Neural crest cell (in vitro differentiated cells): Measurements from ENCODE around the gene NFATC1. TPM values are rescaled to one million over a fixed set of nuclear protein-coding genes. Genes with fewer than 3 reads are reported as not detected.
A peak's percentile ranks its signal among the peaks of the same experiment; 100 is the strongest.

ENCODE experiments used
- DNase-seq: peaks from one replicate; pipeline ENCODE4 v3.0.0; 2021; ENCODE audit warnings: low read depth, mixed read lengths, low spot score
- H3K27ac Mint-ChIP-seq: one replicate; pipeline ENCODE4 v1.8.0; 2021; ENCODE audit warnings: mild to moderate bottlenecking, mixed read lengths; ENCODE audit not compliant: unreplicated experiment
- H3K27me3 Mint-ChIP-seq: 2 replicates; pipeline ENCODE4 v1.8.0; 2021; ENCODE audit warnings: low read depth, mild to moderate bottlenecking, mixed read lengths
- H3K36me3 Mint-ChIP-seq: 2 replicates; pipeline ENCODE4 v1.8.0; 2021; ENCODE audit warnings: low read depth, mild to moderate bottlenecking, mixed read lengths
- H3K4me1 Mint-ChIP-seq: 2 replicates; pipeline ENCODE4 v1.8.0; 2021; ENCODE audit warnings: mixed read lengths
- H3K4me3 Mint-ChIP-seq: one replicate; pipeline ENCODE4 v1.8.0; 2021; ENCODE audit warnings: mild to moderate bottlenecking, mixed read lengths
- H3K9me3 Mint-ChIP-seq: 2 replicates; pipeline ENCODE4 v1.8.0; 2021; ENCODE audit warnings: mixed read lengths
- total RNA-seq: library from RNA; stranded (reverse); gene quantifications from 2 replicates; pipeline ENCODE4 v1.2.1, GENCODE V29; 2021
- TF ChIP-seq, protein P1 (sequence below): fragments of 200-600 bp; sonication (generic); conservative IDR thresholded peaks from 2 replicates; pipeline ENCODE4 v1.5.0; 2021; ENCODE audit warnings: antibody characterized with exemption, mild to moderate bottlenecking

Gene NFATC1
- total RNA-seq, 1 donor from 2014 or later: 2.4 TPM

DNA sequence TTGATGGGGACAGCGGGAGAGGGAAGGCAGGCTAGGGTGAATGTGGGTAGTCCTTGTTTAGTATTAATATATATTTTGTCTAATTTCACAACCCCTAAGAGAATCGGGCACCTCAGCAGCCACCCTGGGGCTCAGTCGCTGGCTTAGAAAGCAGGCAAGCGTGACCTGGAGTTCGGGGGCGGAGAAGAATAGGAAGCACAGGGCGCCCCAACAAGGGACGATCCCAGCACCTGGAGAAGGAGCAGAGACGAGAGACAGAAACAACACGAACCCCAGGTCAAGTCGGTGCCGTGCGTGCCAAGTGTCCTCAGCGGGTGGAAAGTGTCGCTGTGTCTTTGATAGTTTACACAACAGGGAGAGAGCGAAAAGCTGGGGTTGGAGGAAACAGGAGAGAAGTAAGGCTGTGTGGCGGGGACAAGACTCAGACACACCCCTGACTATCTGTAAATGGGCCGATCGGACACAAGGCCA is 95.4 kb downstream of the NFATC1 start:
- Mint-ChIP-seq H3K9me3 (peaks cover 2% of the 10 kb centered on the region), H3K36me3 (peaks cover 3% of the 10 kb centered on the region), H3K4me1 (peaks cover 3% of the 10 kb centered on the region), H3K27me3 (no peaks in the 10 kb centered on the region), H3K27ac (peak overlapping the region; percentile 62), H3K4me3 (no peak overlapping the region)
- TF ChIP-seq, protein P1, sequence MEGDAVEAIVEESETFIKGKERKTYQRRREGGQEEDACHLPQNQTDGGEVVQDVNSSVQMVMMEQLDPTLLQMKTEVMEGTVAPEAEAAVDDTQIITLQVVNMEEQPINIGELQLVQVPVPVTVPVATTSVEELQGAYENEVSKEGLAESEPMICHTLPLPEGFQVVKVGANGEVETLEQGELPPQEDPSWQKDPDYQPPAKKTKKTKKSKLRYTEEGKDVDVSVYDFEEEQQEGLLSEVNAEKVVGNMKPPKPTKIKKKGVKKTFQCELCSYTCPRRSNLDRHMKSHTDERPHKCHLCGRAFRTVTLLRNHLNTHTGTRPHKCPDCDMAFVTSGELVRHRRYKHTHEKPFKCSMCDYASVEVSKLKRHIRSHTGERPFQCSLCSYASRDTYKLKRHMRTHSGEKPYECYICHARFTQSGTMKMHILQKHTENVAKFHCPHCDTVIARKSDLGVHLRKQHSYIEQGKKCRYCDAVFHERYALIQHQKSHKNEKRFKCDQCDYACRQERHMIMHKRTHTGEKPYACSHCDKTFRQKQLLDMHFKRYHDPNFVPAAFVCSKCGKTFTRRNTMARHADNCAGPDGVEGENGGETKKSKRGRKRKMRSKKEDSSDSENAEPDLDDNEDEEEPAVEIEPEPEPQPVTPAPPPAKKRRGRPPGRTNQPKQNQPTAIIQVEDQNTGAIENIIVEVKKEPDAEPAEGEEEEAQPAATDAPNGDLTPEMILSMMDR: no peak
- no peak for DNase-seq

DNA sequence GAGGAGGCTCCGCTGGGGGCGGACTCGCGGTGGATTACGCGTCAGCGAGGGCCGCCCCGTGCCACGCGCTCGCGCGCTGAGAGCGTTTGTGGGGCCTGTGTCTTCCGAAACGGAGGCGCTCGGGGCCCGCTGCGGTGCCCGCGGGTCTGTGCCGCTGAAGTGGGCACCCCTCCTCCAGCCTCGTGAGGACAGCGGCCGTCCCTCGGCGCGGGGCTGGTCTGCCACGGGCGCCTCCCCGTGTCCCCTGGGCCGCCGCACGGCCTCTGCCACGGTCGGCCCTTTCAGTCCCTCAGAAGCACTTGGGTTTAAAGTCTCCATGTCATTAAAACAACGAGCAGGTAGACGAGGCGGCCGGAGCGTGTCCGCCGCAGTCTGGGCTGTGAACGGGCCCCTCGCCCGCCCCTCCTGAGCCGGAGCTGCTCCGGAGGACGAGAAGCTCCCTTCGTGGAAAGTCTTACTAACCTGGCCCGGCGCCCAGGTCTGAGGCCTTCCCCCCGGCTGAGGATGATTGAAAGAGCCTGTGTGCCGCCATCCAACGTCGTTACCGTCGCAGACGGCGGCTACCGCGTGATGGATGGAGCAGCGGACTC is 97.6 kb downstream of the NFATC1 start:
- no peak for DNase-seq
- Mint-ChIP-seq H3K27me3 (no peaks in the 10 kb centered on the region), H3K4me3 (no peak overlapping the region), H3K9me3 (peaks cover 9% of the 10 kb centered on the region), H3K4me1 (peaks cover 14% of the 10 kb centered on the region), H3K36me3 (peaks cover 14% of the 10 kb centered on the region), H3K27ac (no peak overlapping the region)
- TF ChIP-seq, protein P1: no peak

DNA sequence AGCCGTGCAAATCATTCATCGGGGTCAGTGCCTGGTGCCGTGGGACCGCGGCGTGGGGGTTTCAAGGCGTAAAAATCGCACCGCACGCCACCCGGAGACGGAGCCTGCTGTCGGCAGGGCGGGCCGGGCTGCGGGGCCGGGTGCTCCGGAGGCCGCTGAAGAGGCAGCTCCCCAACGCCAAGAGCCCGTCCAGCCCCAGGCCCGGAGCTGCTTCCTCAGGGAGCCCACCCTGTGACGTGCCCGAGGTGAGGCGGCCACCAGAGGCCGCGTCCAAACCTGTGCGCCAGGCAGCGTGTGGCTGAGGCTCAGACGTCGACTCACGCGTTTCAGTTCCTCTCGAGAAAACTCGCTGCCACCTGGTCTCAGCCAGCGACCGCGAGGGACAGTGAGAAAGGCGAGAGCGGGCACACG is 98.1 kb downstream of the NFATC1 start:
- DNase-seq: no peak
- Mint-ChIP-seq H3K27me3 (no peaks in the 10 kb centered on the region), H3K27ac (no peak overlapping the region), H3K4me3 (no peak overlapping the region), H3K36me3 (peaks cover 17% of the 10 kb centered on the region), H3K9me3 (peaks cover 12% of the 10 kb centered on the region), H3K4me1 (peaks cover 14% of the 10 kb centered on the region)
- TF ChIP-seq, protein P1: no peak

DNA sequence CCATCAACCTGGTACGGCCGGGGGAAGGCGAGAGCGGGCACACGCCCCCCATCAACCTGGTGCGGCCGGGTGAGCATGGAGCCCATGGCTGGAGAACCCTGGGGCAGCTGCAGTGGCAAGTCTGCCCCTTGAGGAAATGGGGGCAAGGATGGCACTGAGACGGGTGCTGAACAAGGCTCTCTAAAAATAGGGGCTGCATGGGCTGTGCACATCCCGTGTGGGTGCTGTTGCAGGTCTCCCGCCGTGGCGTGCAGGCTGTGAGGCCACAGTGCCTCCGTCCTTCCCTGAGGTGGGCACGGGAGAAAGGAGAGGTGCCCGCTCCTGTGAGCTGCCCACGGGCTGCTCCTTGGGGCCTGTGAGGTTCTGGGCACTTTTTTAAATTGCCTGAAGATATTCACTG is 99.2 kb downstream of the NFATC1 start:
- no peak for DNase-seq
- no peaks in the 10 kb centered on the region for H3K27me3 Mint-ChIP-seq
- peaks cover 14% of the 10 kb centered on the region for H3K4me1 Mint-ChIP-seq
- no peak overlapping the region for H3K27ac Mint-ChIP-seq
- H3K9me3 Mint-ChIP-seq: peaks cover 23% of the 10 kb centered on the region
- peaks cover 20% of the 10 kb centered on the region for H3K36me3 Mint-ChIP-seq
- TF ChIP-seq, protein P1: no peak
- no peak overlapping the region for H3K4me3 Mint-ChIP-seq

DNA sequence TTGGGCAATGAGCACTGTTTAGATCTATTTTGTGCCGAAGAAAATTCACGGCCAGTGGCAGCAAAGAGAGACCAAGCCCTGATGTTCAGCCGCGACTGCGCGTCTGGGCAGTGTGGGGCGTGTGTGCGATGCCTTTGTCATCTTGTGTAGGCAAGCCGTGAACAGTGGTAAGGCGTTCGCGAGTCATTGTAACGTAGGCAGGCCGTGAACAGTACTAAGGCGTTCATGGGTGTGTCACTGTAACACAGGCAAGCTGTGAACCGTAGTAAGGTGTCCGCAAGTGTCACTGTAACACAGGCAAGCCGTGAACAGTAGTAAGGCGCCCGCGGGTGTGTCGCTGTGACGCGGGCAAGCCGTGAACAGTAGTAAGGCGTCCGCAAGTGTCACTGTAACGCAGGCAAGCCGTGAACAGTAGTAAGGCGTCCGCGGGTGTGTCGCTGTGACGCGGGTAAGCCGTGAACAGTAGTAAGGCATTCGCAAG is 99.9 kb downstream of the NFATC1 start:
- Mint-ChIP-seq H3K9me3 (peaks cover 23% of the 10 kb centered on the region), H3K27ac (no peak overlapping the region), H3K27me3 (no peaks in the 10 kb centered on the region), H3K4me1 (peaks cover 14% of the 10 kb centered on the region), H3K4me3 (no peak overlapping the region), H3K36me3 (peaks cover 22% of the 10 kb centered on the region)
- TF ChIP-seq, protein P1: no peak
- no peak for DNase-seq
